ENCODE data around the gene BICDL2.

GRCh38 chr16:3030222-3031212 is 6.2 kb downstream of the BICDL2 start:
- TF ChIP-seq POLR2A (IDR thresholded peaks at IDR 0.05) (no peak), POLR2AphosphoS5 (IDR thresholded peaks at IDR 0.05) (no peak), EP300 (IDR thresholded peaks at IDR 0.05) (no peak)
- TF ChIP-seq, protein P1, sequence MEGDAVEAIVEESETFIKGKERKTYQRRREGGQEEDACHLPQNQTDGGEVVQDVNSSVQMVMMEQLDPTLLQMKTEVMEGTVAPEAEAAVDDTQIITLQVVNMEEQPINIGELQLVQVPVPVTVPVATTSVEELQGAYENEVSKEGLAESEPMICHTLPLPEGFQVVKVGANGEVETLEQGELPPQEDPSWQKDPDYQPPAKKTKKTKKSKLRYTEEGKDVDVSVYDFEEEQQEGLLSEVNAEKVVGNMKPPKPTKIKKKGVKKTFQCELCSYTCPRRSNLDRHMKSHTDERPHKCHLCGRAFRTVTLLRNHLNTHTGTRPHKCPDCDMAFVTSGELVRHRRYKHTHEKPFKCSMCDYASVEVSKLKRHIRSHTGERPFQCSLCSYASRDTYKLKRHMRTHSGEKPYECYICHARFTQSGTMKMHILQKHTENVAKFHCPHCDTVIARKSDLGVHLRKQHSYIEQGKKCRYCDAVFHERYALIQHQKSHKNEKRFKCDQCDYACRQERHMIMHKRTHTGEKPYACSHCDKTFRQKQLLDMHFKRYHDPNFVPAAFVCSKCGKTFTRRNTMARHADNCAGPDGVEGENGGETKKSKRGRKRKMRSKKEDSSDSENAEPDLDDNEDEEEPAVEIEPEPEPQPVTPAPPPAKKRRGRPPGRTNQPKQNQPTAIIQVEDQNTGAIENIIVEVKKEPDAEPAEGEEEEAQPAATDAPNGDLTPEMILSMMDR (IDR thresholded peaks at IDR 0.05), result no peak
